GM10266 (cell line): ENCODE data around the gene SATB1.

Experiments used
- DNase-seq: peaks from one replicate; pipeline ENCODE4 v3.0.0; 2012; ENCODE audit errors: extremely low spot score
- CTCF ChIP-seq: IDR thresholded peaks from 2 replicates; pipeline ENCODE4 v1.5.1; 2012; ENCODE audit warnings: mild to moderate bottlenecking, low read depth; ENCODE audit not compliant: control insufficient read depth, insufficient read depth; ENCODE audit errors: missing control alignments

Gene SATB1

GRCh38 chr3:18428991-18429745, 4.0 kb upstream of the SATB1 start:
- TF ChIP-seq CTCF = no peak
- no peak for DNase-seq

- no peak for DNase-seq
- TF ChIP-seq CTCF = no peak
Measured at GRCh38 chr3:18428036-18428435, 2.9 kb upstream of the SATB1 start.

GRCh38 chr3:18426597-18427193, 1.6 kb upstream of the SATB1 start:
- no peak for DNase-seq
- no peak for TF ChIP-seq CTCF

GRCh38 chr3:18425641-18426257, 610 bp upstream of the SATB1 start:
- no peak for TF ChIP-seq CTCF
- DNase-seq = no peak

- no peak for DNase-seq
- no peak for TF ChIP-seq CTCF
Measured at GRCh38 chr3:18424213-18424728, 868 bp downstream of the SATB1 start.

- TF ChIP-seq CTCF = no peak
- DNase-seq = peak; percentile 40
Measured at GRCh38 chr3:18423401-18424212, 1.5 kb downstream of the SATB1 start.
